ENCODE data around the gene RAB11FIP4.

- TF ChIP-seq ZBTB48 (tag by site-specific recombination; IDR thresholded peaks at IDR 0.05) (no peak), CTCF (tag by site-specific recombination; IDR thresholded peaks at IDR 0.05) (no peak)
These were observed 84.1 kb downstream of the RAB11FIP4 start for GRCh38 chr17:31475378-31476162.

All from HEK293 (cell line).